WTC11 (cell line): ENCODE results near the gene KDM1B. TPM values are rescaled to one million over a fixed set of nuclear protein-coding genes. Genes with fewer than 3 reads are reported as not detected.

Experiments used
- ATAC-seq: fragments of 200-7000 bp; cut with Tn5 transposase; 2 replicates; pipeline ENCODE4 v1.10.0; 2021; ENCODE audit warnings: mild to moderate bottlenecking, moderate library complexity
- CTCF ChIA-PET: fragments of 300-600 bp; sonication (Branson Sonifier 250); formaldehyde crosslinking; loops from one replicate; lab custom pipeline; 2021; ENCODE audit warnings: antibody characterized with exemption; lab: Charles Lee
- POLR2A ChIA-PET: fragments of 350-600 bp; sonication (Branson Sonifier 250); formaldehyde crosslinking; loops from one replicate; lab custom pipeline; 2021; ENCODE audit warnings: antibody characterized with exemption; lab: Charles Lee
- DNase-seq: peaks from one replicate; pipeline ENCODE4 v3.0.0; 2021; ENCODE audit warnings: low spot score
- H3K27ac Mint-ChIP-seq: 2 replicates; pipeline ENCODE4 v1.8.0; 2021; ENCODE audit warnings: mixed read lengths
- H3K27me3 Mint-ChIP-seq: 2 replicates; pipeline ENCODE4 v1.8.0; 2021; ENCODE audit warnings: low read depth, mild to moderate bottlenecking, moderate library complexity, mixed read lengths
- H3K36me3 Mint-ChIP-seq: 2 replicates; pipeline ENCODE4 v1.8.0; 2021; ENCODE audit warnings: mixed read lengths
- H3K4me1 Mint-ChIP-seq: 2 replicates; pipeline ENCODE4 v1.8.0; 2022; ENCODE audit warnings: mixed read lengths
- H3K4me3 Mint-ChIP-seq: 2 replicates; pipeline ENCODE4 v1.8.0; 2021; ENCODE audit warnings: mild to moderate bottlenecking, moderate library complexity, mixed read lengths
- H3K9me3 Mint-ChIP-seq: 2 replicates; pipeline ENCODE4 v1.8.0; 2021; ENCODE audit warnings: mixed read lengths
- E2F1 ChIP-seq: sonication (generic); formaldehyde crosslinking; IDR thresholded peaks from 2 replicates; pipeline ENCODE4 v1.8.0; 2022; ENCODE audit warnings: mild to moderate bottlenecking, missing genetic modification reagents
- ERG ChIP-seq: fragments of 250-450 bp; sonication (Bioruptor Pico); IDR thresholded peaks from 2 replicates; pipeline ENCODE4 v1.8.0; 2021; ENCODE audit warnings: mild to moderate bottlenecking
- FOXK1 ChIP-seq: sonication (generic); formaldehyde crosslinking; IDR thresholded peaks from 2 replicates; pipeline ENCODE4 v1.8.0; 2022; ENCODE audit warnings: mild to moderate bottlenecking, moderate library complexity, missing genetic modification reagents
- HMGA2 ChIP-seq: fragments of 250-450 bp; sonication (Bioruptor Pico); IDR thresholded peaks from 2 replicates; pipeline ENCODE4 v1.4.0; 2021; ENCODE audit warnings: mild to moderate bottlenecking, moderate library complexity
- HMGXB4 ChIP-seq: sonication (generic); formaldehyde crosslinking; IDR thresholded peaks from 2 replicates; pipeline ENCODE4 v1.8.1; 2023; ENCODE audit warnings: mild to moderate bottlenecking, moderate library complexity, missing genetic modification reagents
- IRF1 ChIP-seq: sonication (generic); formaldehyde crosslinking; IDR thresholded peaks from 2 replicates; pipeline ENCODE4 v1.8.0; 2023; ENCODE audit warnings: missing genetic modification reagents
- MYBL2 ChIP-seq: sonication (generic); formaldehyde crosslinking; IDR thresholded peaks from 2 replicates; pipeline ENCODE4 v1.8.1; 2023; ENCODE audit warnings: mild to moderate bottlenecking, moderate library complexity, missing genetic modification reagents
- NFE2L1 ChIP-seq: sonication (generic); formaldehyde crosslinking; IDR thresholded peaks from 2 replicates; pipeline ENCODE4 v1.8.1; 2023; ENCODE audit warnings: missing genetic modification reagents
- NFYB ChIP-seq: sonication (generic); formaldehyde crosslinking; conservative IDR thresholded peaks from 2 replicates; pipeline ENCODE4 v1.8.0; 2022; ENCODE audit warnings: low read depth, missing genetic modification reagents
- SMAD3 ChIP-seq: sonication (generic); formaldehyde crosslinking; IDR thresholded peaks from 2 replicates; pipeline ENCODE4 v1.8.0; 2022; ENCODE audit warnings: missing genetic modification reagents, mild to moderate bottlenecking, borderline replicate concordance
- ZNF281 ChIP-seq: sonication (generic); formaldehyde crosslinking; IDR thresholded peaks from 2 replicates; pipeline ENCODE4 v1.8.0; 2023; ENCODE audit warnings: mild to moderate bottlenecking, missing genetic modification reagents
- ZNF416 ChIP-seq: fragments of 250-450 bp; sonication (Bioruptor Pico); IDR thresholded peaks from 2 replicates; pipeline ENCODE4 v1.9.0; 2021; ENCODE audit warnings: mild to moderate bottlenecking, inconsistent platforms
- ZNF423 ChIP-seq: fragments of 250-450 bp; sonication (Bioruptor Pico); IDR thresholded peaks from 2 replicates; pipeline ENCODE4 v2.1.2; 2022; ENCODE audit warnings: mild to moderate bottlenecking, moderate library complexity
- ZSCAN18 ChIP-seq: fragments of 250-450 bp; sonication (Bioruptor Pico); IDR thresholded peaks from 2 replicates; pipeline ENCODE4 v2.1.2; 2022; ENCODE audit warnings: mild to moderate bottlenecking, moderate library complexity
- total RNA-seq: library from RNA; stranded (reverse); gene quantifications from 3 replicates; pipeline ENCODE4 v1.2.3, GENCODE V29; 2021

Gene KDM1B
- total RNA-seq, 1 experiment from 2014 or later, result 6.7 TPM

- H3K36me3 Mint-ChIP-seq, result peaks cover 8% of the 10 kb centered on the region
- no peak for DNase-seq
- H3K27ac Mint-ChIP-seq, result no peak overlapping the region
- peaks cover 20% of the 10 kb centered on the region for H3K4me1 Mint-ChIP-seq
- H3K27me3 Mint-ChIP-seq, result no peaks in the 10 kb centered on the region; the same call in 1 of the 2 replicates
- no peak overlapping the region for H3K4me3 Mint-ChIP-seq
- TF ChIP-seq NFYB (no peak), MYBL2 (CRISPR knock-in tag) (no peak), FOXK1 (CRISPR knock-in tag) (no peak), ZSCAN18 (CRISPR knock-in tag) (no peak), ZNF281 (CRISPR knock-in tag) (no peak), E2F1 (no peak), ZNF423 (CRISPR knock-in tag) (no peak)
- ATAC-seq, result no peak
- no peaks in the 10 kb centered on the region for H3K9me3 Mint-ChIP-seq
- ChIA-PET POLR2A (no interaction called here), CTCF (no interaction called here)
Measured at GRCh38 chr6:18192026-18192425, 36.8 kb downstream of the KDM1B start.

- POLR2A ChIA-PET, result no interaction called here
- no peaks in the 10 kb centered on the region for H3K9me3 Mint-ChIP-seq
- no peak for DNase-seq
- peak overlapping the region; percentile 27; the same call in 1 of the 2 replicates for H3K27ac Mint-ChIP-seq
- peaks cover 7% of the 10 kb centered on the region for H3K36me3 Mint-ChIP-seq
- TF ChIP-seq HMGA2 (no peak), ZNF423 (CRISPR knock-in tag) (no peak), NFE2L1 (no peak), SMAD3 (CRISPR knock-in tag) (no peak), ZNF416 (CRISPR knock-in tag) (no peak), HMGXB4 (CRISPR knock-in tag) (no peak), ERG (CRISPR knock-in tag) (no peak), IRF1 (CRISPR knock-in tag) (no peak), E2F1 (no peak)
- no peaks in the 10 kb centered on the region for H3K27me3 Mint-ChIP-seq
- peaks cover 4% of the 10 kb centered on the region for H3K4me1 Mint-ChIP-seq
- CTCF ChIA-PET, result no interaction called here
- H3K4me3 Mint-ChIP-seq, result no peak overlapping the region
- no peak for ATAC-seq
Measured at GRCh38 chr6:18203786-18204185, 48.6 kb downstream of the KDM1B start.
